Chondrocyte (in vitro differentiated cells): ENCODE measurements around the gene ABCA4. TPM values are rescaled to one million over a fixed set of nuclear protein-coding genes. Genes with fewer than 3 reads are reported as not detected.

Experiments used
- DNase-seq: peaks from one replicate; pipeline ENCODE4 v3.0.0; 2021; ENCODE audit warnings: mixed read lengths, low spot score
- H3K27ac Mint-ChIP-seq: one replicate; pipeline ENCODE4 v1.8.0; 2021; ENCODE audit warnings: mild to moderate bottlenecking, moderate library complexity, mixed read lengths; ENCODE audit not compliant: unreplicated experiment
- H3K27me3 Mint-ChIP-seq: 2 replicates; pipeline ENCODE4 v1.8.0; 2021; ENCODE audit warnings: low read depth, mixed read lengths
- H3K36me3 Mint-ChIP-seq: 2 replicates; pipeline ENCODE4 v1.8.0; 2021; ENCODE audit warnings: low read depth, mixed read lengths
- H3K4me1 Mint-ChIP-seq: 2 replicates; pipeline ENCODE4 v1.8.0; 2021; ENCODE audit warnings: low read depth, mild to moderate bottlenecking, mixed read lengths
- H3K4me3 Mint-ChIP-seq: one replicate; pipeline ENCODE4 v1.8.0; 2021; ENCODE audit warnings: mild to moderate bottlenecking, moderate library complexity, mixed read lengths; ENCODE audit not compliant: unreplicated experiment
- H3K9me3 Mint-ChIP-seq: 2 replicates; pipeline ENCODE4 v1.8.0; 2021; ENCODE audit warnings: low read depth, mixed read lengths
- CTCF ChIP-seq: fragments of 200-600 bp; sonication (generic); IDR thresholded peaks from 2 replicates; pipeline ENCODE4 v1.5.0; 2021; ENCODE audit warnings: antibody characterized with exemption, mild to moderate bottlenecking, moderate library complexity
- total RNA-seq: library from RNA; stranded (reverse); gene quantifications from 3 replicates; pipeline ENCODE4 v1.2.1, GENCODE V29; 2021

The ABCA4 gene
- total RNA-seq, 1 donor from 2014 or later, result 0.22 TPM

GRCh38 chr1:93980320-93981273, 140.4 kb downstream of the ABCA4 start:
- no peak for DNase-seq
- peak overlapping the region; percentile 82 for H3K27ac Mint-ChIP-seq
- no peaks in the 10 kb centered on the region for H3K36me3 Mint-ChIP-seq
- H3K4me3 Mint-ChIP-seq, result no peak overlapping the region
- peaks cover 38% of the 10 kb centered on the region for H3K4me1 Mint-ChIP-seq
- no peaks in the 10 kb centered on the region for H3K9me3 Mint-ChIP-seq
- no peaks in the 10 kb centered on the region for H3K27me3 Mint-ChIP-seq
- TF ChIP-seq CTCF, result peak; percentile 63

- H3K4me3 Mint-ChIP-seq, result no peak overlapping the region
- no peaks in the 10 kb centered on the region for H3K9me3 Mint-ChIP-seq
- no peak for DNase-seq
- H3K27me3 Mint-ChIP-seq, result no peaks in the 10 kb centered on the region
- no peak for TF ChIP-seq CTCF
- peak overlapping the region; percentile 82 for H3K27ac Mint-ChIP-seq
- H3K36me3 Mint-ChIP-seq, result no peaks in the 10 kb centered on the region
- H3K4me1 Mint-ChIP-seq, result peaks cover 38% of the 10 kb centered on the region
Observed at GRCh38 chr1:93979718-93980319, 141.1 kb downstream of the ABCA4 start.

GRCh38 chr1:93979040-93979717, 141.8 kb downstream of the ABCA4 start:
- no peaks in the 10 kb centered on the region for H3K27me3 Mint-ChIP-seq
- no peak for TF ChIP-seq CTCF
- peaks cover 38% of the 10 kb centered on the region for H3K4me1 Mint-ChIP-seq
- DNase-seq, result no peak
- H3K36me3 Mint-ChIP-seq, result no peaks in the 10 kb centered on the region
- no peak overlapping the region for H3K4me3 Mint-ChIP-seq
- H3K9me3 Mint-ChIP-seq, result no peaks in the 10 kb centered on the region
- H3K27ac Mint-ChIP-seq, result peak overlapping the region; percentile 82

GRCh38 chr1:93977598-93977945, 143.4 kb downstream of the ABCA4 start:
- H3K27me3 Mint-ChIP-seq, result no peaks in the 10 kb centered on the region
- H3K36me3 Mint-ChIP-seq, result no peaks in the 10 kb centered on the region
- H3K4me3 Mint-ChIP-seq, result no peak overlapping the region
- peaks cover 38% of the 10 kb centered on the region for H3K4me1 Mint-ChIP-seq
- H3K9me3 Mint-ChIP-seq, result no peaks in the 10 kb centered on the region
- TF ChIP-seq CTCF, result no peak
- no peak for DNase-seq
- H3K27ac Mint-ChIP-seq, result no peak overlapping the region
